ENCODE data around the gene SMIM41.

Gene SMIM41

GRCh38 chr12:52053536-52054209 lies 25.8 kb upstream of the SMIM41 start:
- H3K9me3 ChIP-seq (ENCODE audit: control insufficient read depth, insufficient read depth, low read length): no peaks in the 10 kb centered on the region
- no peak overlapping the region for H3K4me2 ChIP-seq (ENCODE audit: low read length)
- H3K27ac ChIP-seq (ENCODE audit: low read depth, low read length): no peak overlapping the region
- peaks cover 15% of the 10 kb centered on the region for H3K79me2 ChIP-seq (ENCODE audit: control insufficient read depth, low read length)
- no peak overlapping the region for H3K4me3 ChIP-seq (ENCODE audit: low read length)
- H3K9me2 ChIP-seq (replicated peaks; ENCODE audit: control insufficient read depth, low read length): no peaks in the 10 kb centered on the region
- H3K4me1 ChIP-seq (ENCODE audit: control insufficient read depth, low read length): peaks cover 33% of the 10 kb centered on the region
- no peaks in the 10 kb centered on the region for H3K27me3 ChIP-seq (ENCODE audit: control insufficient read depth, low read length)
- H3K36me3 ChIP-seq (ENCODE audit: control insufficient read depth, low read length): peaks cover 30% of the 10 kb centered on the region
- H4K20me1 ChIP-seq (ENCODE audit: control insufficient read depth, insufficient read depth, low read depth, low read length): peaks cover 6% of the 10 kb centered on the region
- no peaks in the 10 kb centered on the region for H3F3A ChIP-seq (ENCODE audit: control insufficient read depth, insufficient read depth)
- TF ChIP-seq EZH2phosphoT487 (IDR thresholded peaks at IDR 0.05; ENCODE audit: borderline replicate concordance, low read length) (no peak), CTCF (IDR thresholded peaks at IDR 0.05; ENCODE audit: low read depth, low read length, poor library complexity, severe bottlenecking) (no peak)

- no peak overlapping the region for H3K4me3 ChIP-seq (ENCODE audit: low read length)
- no peak overlapping the region for H3K27ac ChIP-seq (ENCODE audit: low read depth, low read length)
- H3K36me3 ChIP-seq (ENCODE audit: control insufficient read depth, low read length): peaks cover 35% of the 10 kb centered on the region
- no peak for TF ChIP-seq CTCF (IDR thresholded peaks at IDR 0.05; ENCODE audit: low read depth, low read length, poor library complexity, severe bottlenecking)
- TF ChIP-seq EZH2phosphoT487 (IDR thresholded peaks at IDR 0.05; ENCODE audit: borderline replicate concordance, low read length): no peak
- no peaks in the 10 kb centered on the region for H3K9me2 ChIP-seq (replicated peaks; ENCODE audit: control insufficient read depth, low read length)
- H3K9me3 ChIP-seq (ENCODE audit: control insufficient read depth, insufficient read depth, low read length): no peaks in the 10 kb centered on the region
- no peak overlapping the region for H3K4me2 ChIP-seq (ENCODE audit: low read length)
- 0 out of 2 replicates have a peak, but pooled peaks cover 3% of the 10 kb centered on the region for H3F3A ChIP-seq (ENCODE audit: control insufficient read depth, insufficient read depth)
- H3K27me3 ChIP-seq (ENCODE audit: control insufficient read depth, low read length): no peaks in the 10 kb centered on the region
- peaks cover 15% of the 10 kb centered on the region for H3K79me2 ChIP-seq (ENCODE audit: control insufficient read depth, low read length)
- H3K4me1 ChIP-seq (ENCODE audit: control insufficient read depth, low read length): peaks cover 39% of the 10 kb centered on the region
- H4K20me1 ChIP-seq (ENCODE audit: control insufficient read depth, insufficient read depth, low read depth, low read length): peaks cover 6% of the 10 kb centered on the region
Observed at GRCh38 chr12:52054231-52054832, 25.2 kb upstream of the SMIM41 start.

- H3K36me3 ChIP-seq (ENCODE audit: control insufficient read depth, low read length): peaks cover 42% of the 10 kb centered on the region
- no peaks in the 10 kb centered on the region for H3K9me3 ChIP-seq (ENCODE audit: control insufficient read depth, insufficient read depth, low read length)
- TF ChIP-seq EZH2phosphoT487 (IDR thresholded peaks at IDR 0.05; ENCODE audit: borderline replicate concordance, low read length) (no peak), CTCF (IDR thresholded peaks at IDR 0.05; ENCODE audit: low read depth, low read length, poor library complexity, severe bottlenecking) (no peak)
- H3K4me3 ChIP-seq (ENCODE audit: low read length): no peak overlapping the region
- no peaks in the 10 kb centered on the region for H3K9me2 ChIP-seq (replicated peaks; ENCODE audit: control insufficient read depth, low read length)
- H3K79me2 ChIP-seq (ENCODE audit: control insufficient read depth, low read length): peaks cover 15% of the 10 kb centered on the region
- peaks cover 6% of the 10 kb centered on the region for H4K20me1 ChIP-seq (ENCODE audit: control insufficient read depth, insufficient read depth, low read depth, low read length)
- H3K4me2 ChIP-seq (ENCODE audit: low read length): no peak overlapping the region
- no peaks in the 10 kb centered on the region for H3K27me3 ChIP-seq (ENCODE audit: control insufficient read depth, low read length)
- H3F3A ChIP-seq (ENCODE audit: control insufficient read depth, insufficient read depth): 0 out of 2 replicates have a peak, but pooled peaks cover 3% of the 10 kb centered on the region
- H3K27ac ChIP-seq (ENCODE audit: low read depth, low read length): no peak overlapping the region
- H3K4me1 ChIP-seq (ENCODE audit: control insufficient read depth, low read length): peaks cover 41% of the 10 kb centered on the region
Observed at GRCh38 chr12:52054833-52055730, 24.4 kb upstream of the SMIM41 start.

All from DOHH2 (cell line).